ENCODE measurements around the gene CD9. TPM values are rescaled to one million over a fixed set of nuclear protein-coding genes. Genes with fewer than 3 reads are reported as not detected.

CD9 gene
- total RNA-seq, 3 donors from 2014 or later, result 91.1 to 436 (median 243) TPM

- Histone ChIP-seq H3K4me3 (no peak overlapping the region), H3K36me3 (no peaks in the 10 kb centered on the region), H3K4me1 (peaks cover 4 to 11% of the 10 kb centered on the region in 2 donors), H3K27me3 (no peaks in the 10 kb centered on the region), H3K27ac (peak overlapping the region; percentile 94 to 99), H3K9me3 (no peaks in the 10 kb centered on the region)
- intact Hi-C loops (cut with DNase I; ENCODE audit: low total_unique reads), result loop anchor here (5.0 to 10.0 kb wide), 2 partner anchors 88 to 215 kb away; no protein-coding TSS in a partner anchor
- peak in 1 of 2 donors; percentile 88 for DNase-seq (ENCODE audit: low spot score in 2 of 2)
- peak; percentile 23 to 62 (median 52) for TF ChIP-seq POLR2AphosphoS5 (IDR thresholded peaks at IDR 0.05)
- TF ChIP-seq CTCF (IDR thresholded peaks at IDR 0.05), result no peak
Measured at GRCh38 chr12:6280053-6280469, 79.9 kb downstream of the CD9 start.

GRCh38 chr12:6280672-6281071, 80.5 kb downstream of the CD9 start:
- no peak for DNase-seq (ENCODE audit: low spot score in 2 of 2)
- no peaks in the 10 kb centered on the region for H3K27me3 ChIP-seq
- peak overlapping the region; percentile 94 to 99 for H3K27ac ChIP-seq
- peaks cover 4 to 11% of the 10 kb centered on the region in 2 donors for H3K4me1 ChIP-seq
- H3K4me3 ChIP-seq, result no peak overlapping the region
- no peaks in the 10 kb centered on the region for H3K36me3 ChIP-seq
- TF ChIP-seq CTCF (IDR thresholded peaks at IDR 0.05), result no peak
- TF ChIP-seq POLR2A (IDR thresholded peaks at IDR 0.05), result no peak
- no peak for TF ChIP-seq POLR2AphosphoS5 (IDR thresholded peaks at IDR 0.05)
- intact Hi-C loops (cut with DNase I; ENCODE audit: low total_unique reads), result loop anchor here (5.0 to 10.0 kb wide), 2 partner anchors 88 to 216 kb away; no protein-coding TSS in a partner anchor
- no peaks in the 10 kb centered on the region for H3K9me3 ChIP-seq

- Histone ChIP-seq H3K9me3 (no peaks in the 10 kb centered on the region), H3K27me3 (no peaks in the 10 kb centered on the region), H3K36me3 (no peaks in the 10 kb centered on the region), H3K4me3 (no peak overlapping the region), H3K4me1 (peaks cover 4 to 11% of the 10 kb centered on the region in 2 donors), H3K27ac (peak overlapping the region in 1 of 2 donors; percentile 94)
- DNase-seq (ENCODE audit: low spot score in 2 of 2), result no peak
- TF ChIP-seq POLR2A (IDR thresholded peaks at IDR 0.05), result no peak
- TF ChIP-seq CTCF (IDR thresholded peaks at IDR 0.05), result no peak
- no peak for TF ChIP-seq POLR2AphosphoS5 (IDR thresholded peaks at IDR 0.05)
- intact Hi-C loops (cut with DNase I; ENCODE audit: low total_unique reads), result loop anchor here (5.0 to 10.0 kb wide), 2 partner anchors 89 to 216 kb away; no protein-coding TSS in a partner anchor
Measured at GRCh38 chr12:6281081-6281809, 81.0 kb downstream of the CD9 start.

- Histone ChIP-seq H3K4me1 (peaks cover 0 to 11% of the 10 kb centered on the region in 2 donors), H3K27me3 (no peaks in the 10 kb centered on the region), H3K27ac (no peak overlapping the region), H3K9me3 (no peaks in the 10 kb centered on the region), H3K36me3 (no peaks in the 10 kb centered on the region), H3K4me3 (no peak overlapping the region)
- no peak for TF ChIP-seq POLR2A (IDR thresholded peaks at IDR 0.05)
- no peak for TF ChIP-seq CTCF (IDR thresholded peaks at IDR 0.05)
- TF ChIP-seq POLR2AphosphoS5 (IDR thresholded peaks at IDR 0.05), result no peak
- intact Hi-C loops (cut with DNase I; ENCODE audit: low total_unique reads), result loop anchor here (5.0 to 10.0 kb wide), 2 partner anchors 90 to 218 kb away; no protein-coding TSS in a partner anchor
- no peak for DNase-seq (ENCODE audit: low spot score in 2 of 2)
Measured at GRCh38 chr12:6282453-6282840, 82.2 kb downstream of the CD9 start.

GRCh38 chr12:6284273-6284672, 84.1 kb downstream of the CD9 start:
- Histone ChIP-seq H3K27me3 (no peaks in the 10 kb centered on the region), H3K4me1 (peaks cover 0 to 5% of the 10 kb centered on the region in 2 donors), H3K4me3 (no peak overlapping the region), H3K27ac (no peak overlapping the region), H3K9me3 (no peaks in the 10 kb centered on the region), H3K36me3 (no peaks in the 10 kb centered on the region)
- intact Hi-C loops (cut with DNase I; ENCODE audit: low total_unique reads), result loop anchor here (5.0 to 10.0 kb wide), 2 partner anchors 92 to 219 kb away; no protein-coding TSS in a partner anchor
- TF ChIP-seq POLR2A (IDR thresholded peaks at IDR 0.05), result no peak
- no peak for TF ChIP-seq CTCF (IDR thresholded peaks at IDR 0.05)
- TF ChIP-seq POLR2AphosphoS5 (IDR thresholded peaks at IDR 0.05), result no peak
- no peak for DNase-seq (ENCODE audit: low spot score in 2 of 2)

Data from breast epithelium (tissue), 4 donors.